Sigmoid colon (tissue), 3 donors: ENCODE measurements around the gene PTBP1.

Experiments used
- POLR2A ChIP-seq, 2 donors: fragments of 450-650 bp; IDR thresholded peaks; one replicate each; pipeline ENCODE4 v1.6.1; 2016; ENCODE audit warnings: antibody characterized with exemption in 2 of 2, mild to moderate bottlenecking in 2 of 2, moderate library complexity in 2 of 2
- TF ChIP-seq, protein P1 (sequence below), 4 experiments: fragments of 450-650 bp in 3 of 4; fragments of 200-600 bp in 1 of 4; IDR thresholded peaks; one replicate each; pipeline ENCODE4 v1.5.1; 2016 to 2019; ENCODE audit warnings: antibody characterized with exemption in 4 of 4, mild to moderate bottlenecking in 3 of 4, moderate library complexity in 2 of 4

DNA sequence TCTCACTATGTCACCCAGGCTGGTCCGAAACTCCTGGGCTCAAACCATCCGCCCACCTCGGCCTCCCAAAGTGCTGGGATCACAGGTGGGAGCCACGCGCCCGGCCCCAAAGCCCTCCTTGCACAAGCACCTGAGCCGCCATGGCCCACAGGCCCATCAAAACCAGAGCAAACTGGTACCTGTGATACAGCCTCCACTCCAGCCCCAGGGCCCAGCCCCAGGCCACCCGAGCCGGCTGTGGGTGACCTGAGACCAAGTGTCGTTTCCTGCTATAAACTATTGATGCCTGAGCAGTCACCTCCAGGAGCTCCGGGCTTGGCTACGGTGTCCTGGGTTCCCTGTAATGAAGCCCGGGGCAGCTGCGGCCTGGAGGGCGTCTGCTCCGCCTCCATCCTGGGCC lies 9.7 kb upstream of the PTBP1 start:
- no peak for TF ChIP-seq POLR2A (IDR thresholded peaks at IDR 0.05)
- TF ChIP-seq, protein P1, sequence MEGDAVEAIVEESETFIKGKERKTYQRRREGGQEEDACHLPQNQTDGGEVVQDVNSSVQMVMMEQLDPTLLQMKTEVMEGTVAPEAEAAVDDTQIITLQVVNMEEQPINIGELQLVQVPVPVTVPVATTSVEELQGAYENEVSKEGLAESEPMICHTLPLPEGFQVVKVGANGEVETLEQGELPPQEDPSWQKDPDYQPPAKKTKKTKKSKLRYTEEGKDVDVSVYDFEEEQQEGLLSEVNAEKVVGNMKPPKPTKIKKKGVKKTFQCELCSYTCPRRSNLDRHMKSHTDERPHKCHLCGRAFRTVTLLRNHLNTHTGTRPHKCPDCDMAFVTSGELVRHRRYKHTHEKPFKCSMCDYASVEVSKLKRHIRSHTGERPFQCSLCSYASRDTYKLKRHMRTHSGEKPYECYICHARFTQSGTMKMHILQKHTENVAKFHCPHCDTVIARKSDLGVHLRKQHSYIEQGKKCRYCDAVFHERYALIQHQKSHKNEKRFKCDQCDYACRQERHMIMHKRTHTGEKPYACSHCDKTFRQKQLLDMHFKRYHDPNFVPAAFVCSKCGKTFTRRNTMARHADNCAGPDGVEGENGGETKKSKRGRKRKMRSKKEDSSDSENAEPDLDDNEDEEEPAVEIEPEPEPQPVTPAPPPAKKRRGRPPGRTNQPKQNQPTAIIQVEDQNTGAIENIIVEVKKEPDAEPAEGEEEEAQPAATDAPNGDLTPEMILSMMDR (IDR thresholded peaks at IDR 0.05), result no peak
